K562 (cell line): Measurements from ENCODE around the gene HAUS7.

Experiments
- TF ChIP-seq, protein P1 (sequence below): fragments of 250-450 bp; sonication (Bioruptor Pico); IDR thresholded peaks from 2 replicates; pipeline ENCODE4 v1.8.0; 2021; ENCODE audit warnings: moderate library complexity, mild to moderate bottlenecking, inconsistent platforms
- TF ChIP-seq, protein P2 (sequence below): sonication (generic); formaldehyde crosslinking; IDR thresholded peaks from 2 replicates; pipeline ENCODE4 v1.8.1; 2022; ENCODE audit warnings: missing genetic modification reagents

- TF ChIP-seq, protein P1, sequence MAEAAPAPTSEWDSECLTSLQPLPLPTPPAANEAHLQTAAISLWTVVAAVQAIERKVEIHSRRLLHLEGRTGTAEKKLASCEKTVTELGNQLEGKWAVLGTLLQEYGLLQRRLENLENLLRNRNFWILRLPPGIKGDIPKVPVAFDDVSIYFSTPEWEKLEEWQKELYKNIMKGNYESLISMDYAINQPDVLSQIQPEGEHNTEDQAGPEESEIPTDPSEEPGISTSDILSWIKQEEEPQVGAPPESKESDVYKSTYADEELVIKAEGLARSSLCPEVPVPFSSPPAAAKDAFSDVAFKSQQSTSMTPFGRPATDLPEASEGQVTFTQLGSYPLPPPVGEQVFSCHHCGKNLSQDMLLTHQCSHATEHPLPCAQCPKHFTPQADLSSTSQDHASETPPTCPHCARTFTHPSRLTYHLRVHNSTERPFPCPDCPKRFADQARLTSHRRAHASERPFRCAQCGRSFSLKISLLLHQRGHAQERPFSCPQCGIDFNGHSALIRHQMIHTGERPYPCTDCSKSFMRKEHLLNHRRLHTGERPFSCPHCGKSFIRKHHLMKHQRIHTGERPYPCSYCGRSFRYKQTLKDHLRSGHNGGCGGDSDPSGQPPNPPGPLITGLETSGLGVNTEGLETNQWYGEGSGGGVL (CRISPR knock-in tag) = no peak
- TF ChIP-seq, protein P2, sequence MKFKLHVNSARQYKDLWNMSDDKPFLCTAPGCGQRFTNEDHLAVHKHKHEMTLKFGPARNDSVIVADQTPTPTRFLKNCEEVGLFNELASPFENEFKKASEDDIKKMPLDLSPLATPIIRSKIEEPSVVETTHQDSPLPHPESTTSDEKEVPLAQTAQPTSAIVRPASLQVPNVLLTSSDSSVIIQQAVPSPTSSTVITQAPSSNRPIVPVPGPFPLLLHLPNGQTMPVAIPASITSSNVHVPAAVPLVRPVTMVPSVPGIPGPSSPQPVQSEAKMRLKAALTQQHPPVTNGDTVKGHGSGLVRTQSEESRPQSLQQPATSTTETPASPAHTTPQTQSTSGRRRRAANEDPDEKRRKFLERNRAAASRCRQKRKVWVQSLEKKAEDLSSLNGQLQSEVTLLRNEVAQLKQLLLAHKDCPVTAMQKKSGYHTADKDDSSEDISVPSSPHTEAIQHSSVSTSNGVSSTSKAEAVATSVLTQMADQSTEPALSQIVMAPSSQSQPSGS (CRISPR knock-in tag) = no peak
These were observed 15.2 kb upstream of the HAUS7 start for GRCh38 chrX:153485396-153486080.
